GM12892 (cell line): ENCODE results near the gene CYP46A1.

ENCODE experiments used
- POLR2A ChIP-seq: IDR thresholded peaks from 2 replicates; pipeline ENCODE4 v1.6.1; 2011; ENCODE audit warnings: low read depth, low read length, control low read depth
- POLR2AphosphoS5 ChIP-seq: IDR thresholded peaks from 2 replicates; pipeline ENCODE4 v1.6.1; 2011; ENCODE audit warnings: low read depth, low read length, control low read depth

DNA sequence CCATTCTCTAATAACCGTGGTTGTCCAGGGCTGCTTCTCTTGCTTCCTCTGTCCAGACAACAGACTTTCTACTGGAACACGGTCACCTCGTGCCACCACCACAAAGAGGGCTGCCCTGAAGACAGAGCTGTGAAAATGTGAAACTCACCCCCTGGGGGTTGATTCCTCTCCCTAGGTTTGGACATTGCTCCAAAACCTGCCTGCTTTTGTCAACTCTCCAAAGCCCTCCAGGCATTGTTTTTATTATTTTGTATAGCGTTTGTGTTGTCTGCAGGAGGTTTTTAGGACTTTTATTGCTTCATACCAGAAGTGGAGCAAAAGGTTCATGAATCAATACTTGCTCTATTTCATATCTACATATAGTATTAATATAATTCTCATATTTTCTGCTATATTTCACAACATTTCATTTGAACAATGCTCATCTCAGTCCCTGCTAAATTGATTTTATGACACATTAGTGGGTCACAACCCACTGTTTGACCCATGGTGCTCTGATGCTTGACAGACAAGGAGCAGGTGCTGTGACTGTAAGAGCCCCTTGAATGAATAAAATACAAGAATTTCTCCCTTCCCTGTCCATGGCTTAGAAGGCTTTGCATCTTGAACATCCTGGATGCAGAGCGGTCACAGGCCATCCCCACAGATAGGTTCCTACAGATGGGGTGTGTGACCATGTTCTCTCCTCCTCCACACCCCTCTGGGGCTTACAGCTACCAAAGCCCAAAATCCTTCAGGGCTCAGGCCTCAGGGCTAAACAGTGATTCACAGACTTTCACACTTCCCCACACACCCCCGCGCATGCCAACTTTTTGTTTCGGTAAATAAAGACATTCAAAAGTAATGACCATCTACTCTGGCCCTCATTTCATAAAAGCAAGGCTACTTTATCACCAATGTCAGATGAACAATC, 88.5 kb downstream of the CYP46A1 start:
- TF ChIP-seq POLR2AphosphoS5 (no peak), POLR2A (no peak)
